Epithelial cell of esophagus (primary cell): ENCODE results near the gene RCOR1.
A peak's percentile ranks its signal among the peaks of the same experiment; 100 is the strongest.
"Not testable (repeated sequence)": the region's sequence is repeated elsewhere in the genome, so short reads cannot be mapped to it uniquely, and the experiment has no call there.

ENCODE experiments used
- DNase-seq: peaks from one replicate; pipeline ENCODE4 v3.0.0; 2010; ENCODE audit warnings: low read depth
- H3K4me3 ChIP-seq: 2 replicates; pipeline ENCODE4 v1.5.1; 2011; ENCODE audit warnings: mild to moderate bottlenecking, low read length, control low read depth
- CTCF ChIP-seq: IDR thresholded peaks from 2 replicates; pipeline ENCODE4 v1.5.1; 2011; ENCODE audit warnings: low read depth, mild to moderate bottlenecking, low read length, control low read depth, inconsistent platforms; ENCODE audit not compliant: insufficient read depth; ENCODE audit errors: missing control alignments

RCOR1 gene

GRCh38 chr14:102605029-102605428, 12.6 kb downstream of the RCOR1 start:
- no peak for TF ChIP-seq CTCF
- peak overlapping the region; percentile 3 for H3K4me3 ChIP-seq

GRCh38 chr14:102606296-102606695, 13.8 kb downstream of the RCOR1 start:
- no peak for DNase-seq
- TF ChIP-seq CTCF = no peak
- H3K4me3 ChIP-seq = no peak overlapping the region

More at GRCh38 chr14:102605029-102605428, 12.6 kb downstream of the RCOR1 start:
- DNase-seq = peak; percentile 95

- no peak for DNase-seq
- no peak for TF ChIP-seq CTCF
- no peak overlapping the region for H3K4me3 ChIP-seq
Measured at GRCh38 chr14:102608064-102608446, 15.6 kb downstream of the RCOR1 start.

- DNase-seq = no peak
- no peak overlapping the region for H3K4me3 ChIP-seq
- TF ChIP-seq CTCF = no peak
Measured at GRCh38 chr14:102610968-102611811, 18.7 kb downstream of the RCOR1 start.

- peak; percentile 31 for DNase-seq
- no peak overlapping the region for H3K4me3 ChIP-seq
- TF ChIP-seq CTCF = no peak
Measured at GRCh38 chr14:102616318-102616717, 23.9 kb downstream of the RCOR1 start.

- H3K4me3 ChIP-seq = no peak overlapping the region
- no peak for TF ChIP-seq CTCF
- no peak for DNase-seq
Measured at GRCh38 chr14:102616799-102617198, 24.4 kb downstream of the RCOR1 start.

- not testable (repeated sequence) for DNase-seq, H3K4me3 ChIP-seq
Measured at GRCh38 chr14:102619012-102619411, 26.6 kb downstream of the RCOR1 start.
